K562 (cell line): ENCODE measurements around the gene UBE2V1. TPM values are rescaled to one million over a fixed set of nuclear protein-coding genes. Genes with fewer than 3 reads are reported as not detected.

ENCODE experiments used
- ARID1B ChIP-seq: fragments of 450-650 bp; IDR thresholded peaks from 2 replicates; pipeline ENCODE4 v1.6.1; 2016; ENCODE audit warnings: antibody characterized with exemption, mild to moderate bottlenecking, inconsistent platforms
- SP1 ChIP-seq: sonication (generic); formaldehyde crosslinking; IDR thresholded peaks from 2 replicates; pipeline ENCODE4 v1.8.1; 2022; ENCODE audit warnings: mild to moderate bottlenecking, missing genetic modification reagents
- ZBTB33 ChIP-seq: sonication (generic); formaldehyde crosslinking; IDR thresholded peaks from 2 replicates; pipeline ENCODE4 v1.8.1; 2023; ENCODE audit warnings: mild to moderate bottlenecking, missing genetic modification reagents
- polyA plus RNA-seq, 8 experiments: library from polyadenylated mRNA; depleted of rRNA in 4 of 8; stranded (reverse) in 5 of 8; unstranded in 3 of 8; fragments of >200 nt; fragmentation: Nextera tagmentation in 2 of 8; fragmentation: Illumina TruSeq in 1 of 8; extraction: Ambion mirVana in 2 of 8; extraction: Trizol in 1 of 8; gene quantifications; 2 replicates each; pipeline versions ENCODE4 v1.2.1 to v1.2.3, GENCODE V29; 2011 to 2014; ENCODE audit warnings: inconsistent platforms in 1 of 8, missing spikeins in 1 of 8
- total RNA-seq, 7 experiments: library from RNA; depleted of rRNA in 6 of 7; stranded (reverse); fragments of >200 nt in 6 of 7; fragmentation: Illumina TruSeq in 2 of 7; extraction: Trizol in 2 of 7; gene quantifications; 2 replicates each; pipeline versions ENCODE4 v1.2.1 to v1.2.3, GENCODE V29; 2011 to 2021; ENCODE audit warnings: low replicate concordance in 1 of 7
- TF ChIP-seq, protein P1 (sequence below): fragments of 450-650 bp; IDR thresholded peaks from 2 replicates; pipeline ENCODE4 v1.6.1; 2017; ENCODE audit warnings: antibody characterized with exemption
- TF ChIP-seq, protein P2 (sequence below): sonication (generic); formaldehyde crosslinking; IDR thresholded peaks from 2 replicates; pipeline ENCODE4 v1.8.1; 2023; ENCODE audit warnings: missing genetic modification reagents, mild to moderate bottlenecking, borderline replicate concordance

The UBE2V1 gene
- total and polyA plus RNA-seq, 9 of the 15 experiments (the other 6 are each of a cell fraction or from before 2014, with no cell fraction given) = 93.0 to 357 (median 119) TPM

DNA sequence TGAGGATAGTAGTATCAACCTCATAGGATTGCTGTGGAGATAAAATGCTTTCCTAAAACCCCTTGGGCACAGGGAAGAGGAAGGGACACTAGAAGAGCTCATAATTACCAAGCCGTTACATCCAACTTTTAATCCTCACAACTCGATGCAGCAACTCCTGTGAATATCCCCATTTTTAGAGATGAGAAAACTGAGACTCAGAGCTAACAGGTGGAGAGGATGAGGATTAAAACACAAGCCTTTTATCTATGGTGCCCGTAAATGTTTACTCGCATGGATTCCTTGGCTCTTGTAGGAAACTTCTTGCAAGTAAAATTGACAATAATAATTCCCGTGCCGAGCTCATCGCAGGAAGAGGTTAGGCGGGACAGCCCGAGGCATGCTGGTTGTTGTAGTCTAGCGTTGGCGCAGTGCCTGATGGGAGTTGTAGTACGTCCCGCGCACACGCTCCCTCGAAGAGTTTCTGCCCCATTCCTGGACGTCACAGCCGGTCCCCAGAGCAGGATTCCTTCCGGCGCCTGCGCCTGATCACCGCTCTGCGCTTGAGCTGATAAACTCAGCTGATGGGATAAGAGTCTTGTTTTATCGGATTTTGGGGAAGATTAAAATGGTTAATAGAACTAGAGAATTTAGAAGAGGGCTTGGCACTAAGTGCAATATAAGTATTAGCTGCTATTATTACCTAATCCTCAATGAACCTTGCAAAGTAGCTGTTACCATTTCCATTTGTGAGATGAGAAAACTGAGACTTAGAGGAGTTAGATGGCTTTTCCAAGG lies 2.8 kb upstream of the UBE2V1 start (continued):
- TF ChIP-seq ZBTB33 (CRISPR knock-in tag) = no peak
- TF ChIP-seq ARID1B = peak; percentile 52
- TF ChIP-seq, protein P1, sequence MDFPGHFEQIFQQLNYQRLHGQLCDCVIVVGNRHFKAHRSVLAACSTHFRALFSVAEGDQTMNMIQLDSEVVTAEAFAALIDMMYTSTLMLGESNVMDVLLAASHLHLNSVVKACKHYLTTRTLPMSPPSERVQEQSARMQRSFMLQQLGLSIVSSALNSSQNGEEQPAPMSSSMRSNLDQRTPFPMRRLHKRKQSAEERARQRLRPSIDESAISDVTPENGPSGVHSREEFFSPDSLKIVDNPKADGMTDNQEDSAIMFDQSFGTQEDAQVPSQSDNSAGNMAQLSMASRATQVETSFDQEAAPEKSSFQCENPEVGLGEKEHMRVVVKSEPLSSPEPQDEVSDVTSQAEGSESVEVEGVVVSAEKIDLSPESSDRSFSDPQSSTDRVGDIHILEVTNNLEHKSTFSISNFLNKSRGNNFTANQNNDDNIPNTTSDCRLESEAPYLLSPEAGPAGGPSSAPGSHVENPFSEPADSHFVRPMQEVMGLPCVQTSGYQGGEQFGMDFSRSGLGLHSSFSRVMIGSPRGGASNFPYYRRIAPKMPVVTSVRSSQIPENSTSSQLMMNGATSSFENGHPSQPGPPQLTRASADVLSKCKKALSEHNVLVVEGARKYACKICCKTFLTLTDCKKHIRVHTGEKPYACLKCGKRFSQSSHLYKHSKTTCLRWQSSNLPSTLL = no peak
- peak; percentile 48; the same call in 1 of the 2 replicates for TF ChIP-seq SP1 (CRISPR knock-in tag)
- TF ChIP-seq, protein P2, sequence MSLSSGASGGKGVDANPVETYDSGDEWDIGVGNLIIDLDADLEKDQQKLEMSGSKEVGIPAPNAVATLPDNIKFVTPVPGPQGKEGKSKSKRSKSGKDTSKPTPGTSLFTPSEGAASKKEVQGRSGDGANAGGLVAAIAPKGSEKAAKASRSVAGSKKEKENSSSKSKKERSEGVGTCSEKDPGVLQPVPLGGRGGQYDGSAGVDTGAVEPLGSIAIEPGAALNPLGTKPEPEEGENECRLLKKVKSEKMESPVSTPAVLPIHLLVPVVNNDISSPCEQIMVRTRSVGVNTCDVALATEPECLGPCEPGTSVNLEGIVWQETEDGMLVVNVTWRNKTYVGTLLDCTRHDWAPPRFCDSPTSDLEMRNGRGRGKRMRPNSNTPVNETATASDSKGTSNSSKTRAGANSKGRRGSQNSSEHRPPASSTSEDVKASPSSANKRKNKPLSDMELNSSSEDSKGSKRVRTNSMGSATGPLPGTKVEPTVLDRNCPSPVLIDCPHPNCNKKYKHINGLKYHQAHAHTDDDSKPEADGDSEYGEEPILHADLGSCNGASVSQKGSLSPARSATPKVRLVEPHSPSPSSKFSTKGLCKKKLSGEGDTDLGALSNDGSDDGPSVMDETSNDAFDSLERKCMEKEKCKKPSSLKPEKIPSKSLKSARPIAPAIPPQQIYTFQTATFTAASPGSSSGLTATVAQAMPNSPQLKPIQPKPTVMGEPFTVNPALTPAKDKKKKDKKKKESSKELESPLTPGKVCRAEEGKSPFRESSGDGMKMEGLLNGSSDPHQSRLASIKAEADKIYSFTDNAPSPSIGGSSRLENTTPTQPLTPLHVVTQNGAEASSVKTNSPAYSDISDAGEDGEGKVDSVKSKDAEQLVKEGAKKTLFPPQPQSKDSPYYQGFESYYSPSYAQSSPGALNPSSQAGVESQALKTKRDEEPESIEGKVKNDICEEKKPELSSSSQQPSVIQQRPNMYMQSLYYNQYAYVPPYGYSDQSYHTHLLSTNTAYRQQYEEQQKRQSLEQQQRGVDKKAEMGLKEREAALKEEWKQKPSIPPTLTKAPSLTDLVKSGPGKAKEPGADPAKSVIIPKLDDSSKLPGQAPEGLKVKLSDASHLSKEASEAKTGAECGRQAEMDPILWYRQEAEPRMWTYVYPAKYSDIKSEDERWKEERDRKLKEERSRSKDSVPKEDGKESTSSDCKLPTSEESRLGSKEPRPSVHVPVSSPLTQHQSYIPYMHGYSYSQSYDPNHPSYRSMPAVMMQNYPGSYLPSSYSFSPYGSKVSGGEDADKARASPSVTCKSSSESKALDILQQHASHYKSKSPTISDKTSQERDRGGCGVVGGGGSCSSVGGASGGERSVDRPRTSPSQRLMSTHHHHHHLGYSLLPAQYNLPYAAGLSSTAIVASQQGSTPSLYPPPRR (CRISPR knock-in tag) = no peak
